Fibroblast of the aortic adventitia (primary cell): ENCODE data around the gene STK39. TPM values are rescaled to one million over a fixed set of nuclear protein-coding genes. Genes with fewer than 3 reads are reported as not detected.

Source experiments
- DNase-seq: peaks from one replicate; pipeline ENCODE4 v3.0.0-alpha.2; 2010; ENCODE audit warnings: low read depth
- H3K4me3 ChIP-seq: 2 replicates; pipeline ENCODE4 v1.5.1; 2011; ENCODE audit warnings: low read depth, mild to moderate bottlenecking, control low read depth, low read length, moderate library complexity
- total RNA-seq: library from RNA; depleted of rRNA; stranded (reverse); fragments of >200 nt; gene quantifications from 2 replicates; pipeline ENCODE4 v1.2.3, GENCODE V29; 2012; ENCODE audit warnings: low replicate concordance
- TF ChIP-seq, protein P1 (sequence below): IDR thresholded peaks from 2 replicates; pipeline ENCODE4 v1.5.1; 2011; ENCODE audit warnings: mild to moderate bottlenecking, low read length, control low read depth, inconsistent platforms; ENCODE audit not compliant: insufficient read depth

The STK39 gene
- total RNA-seq, 1 donor = 31.0 TPM

DNA sequence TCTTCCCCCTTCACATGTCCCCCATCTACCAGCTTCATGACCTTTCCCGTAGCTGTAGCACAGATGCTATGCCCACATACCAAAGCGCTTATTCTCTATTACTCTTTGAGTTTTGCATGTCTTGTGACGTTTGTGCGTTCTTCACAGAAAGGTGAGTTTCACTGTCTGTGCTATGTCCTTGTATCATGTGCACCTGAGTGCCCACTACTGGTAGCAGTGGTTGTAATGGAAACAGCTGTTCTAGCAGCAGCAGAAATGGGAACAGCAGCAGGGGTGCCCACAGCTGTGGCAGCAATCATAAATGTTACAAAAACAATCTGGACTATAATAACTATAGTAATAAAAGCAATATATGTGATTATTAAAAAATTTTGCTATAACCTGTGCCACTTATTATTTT is 127.1 kb downstream of the STK39 start:
- TF ChIP-seq, protein P1, sequence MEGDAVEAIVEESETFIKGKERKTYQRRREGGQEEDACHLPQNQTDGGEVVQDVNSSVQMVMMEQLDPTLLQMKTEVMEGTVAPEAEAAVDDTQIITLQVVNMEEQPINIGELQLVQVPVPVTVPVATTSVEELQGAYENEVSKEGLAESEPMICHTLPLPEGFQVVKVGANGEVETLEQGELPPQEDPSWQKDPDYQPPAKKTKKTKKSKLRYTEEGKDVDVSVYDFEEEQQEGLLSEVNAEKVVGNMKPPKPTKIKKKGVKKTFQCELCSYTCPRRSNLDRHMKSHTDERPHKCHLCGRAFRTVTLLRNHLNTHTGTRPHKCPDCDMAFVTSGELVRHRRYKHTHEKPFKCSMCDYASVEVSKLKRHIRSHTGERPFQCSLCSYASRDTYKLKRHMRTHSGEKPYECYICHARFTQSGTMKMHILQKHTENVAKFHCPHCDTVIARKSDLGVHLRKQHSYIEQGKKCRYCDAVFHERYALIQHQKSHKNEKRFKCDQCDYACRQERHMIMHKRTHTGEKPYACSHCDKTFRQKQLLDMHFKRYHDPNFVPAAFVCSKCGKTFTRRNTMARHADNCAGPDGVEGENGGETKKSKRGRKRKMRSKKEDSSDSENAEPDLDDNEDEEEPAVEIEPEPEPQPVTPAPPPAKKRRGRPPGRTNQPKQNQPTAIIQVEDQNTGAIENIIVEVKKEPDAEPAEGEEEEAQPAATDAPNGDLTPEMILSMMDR = no peak

DNA sequence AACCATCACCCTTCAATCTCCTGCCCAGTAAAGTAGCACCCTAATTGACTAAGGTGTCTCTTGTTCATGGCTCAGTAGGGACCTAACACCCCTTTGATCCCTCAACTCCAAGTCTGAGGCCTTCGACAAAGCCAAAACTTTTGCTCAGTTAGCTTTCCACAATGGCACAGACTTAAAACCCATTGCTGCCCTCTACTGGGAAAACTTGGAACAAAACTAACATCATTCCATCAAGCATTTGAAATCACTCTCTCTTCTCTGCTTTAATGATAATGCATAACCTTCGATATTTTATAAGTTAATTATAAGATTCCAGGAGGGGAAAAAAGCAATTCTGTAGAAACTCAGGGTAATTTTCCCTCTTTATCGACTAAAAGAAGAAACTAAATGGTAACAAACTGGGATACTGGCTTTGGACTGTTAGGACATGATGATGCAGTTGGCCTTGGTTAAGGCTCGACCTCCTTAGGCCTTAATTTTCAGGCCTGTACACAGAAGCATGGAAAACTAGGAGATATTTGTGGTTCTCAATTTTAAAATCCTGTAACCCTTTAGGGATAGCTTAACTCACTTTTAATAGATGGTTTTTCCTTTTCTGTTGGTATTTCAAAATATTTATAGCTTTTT is 127.8 kb downstream of the STK39 start:
- peak; percentile 81 for DNase-seq
- no peak overlapping the region for H3K4me3 ChIP-seq
- TF ChIP-seq, protein P1 = peak; percentile 66

More for the DNA sequence above, 127.1 kb downstream of the STK39 start:
- no peak for DNase-seq
- no peak overlapping the region for H3K4me3 ChIP-seq

DNA sequence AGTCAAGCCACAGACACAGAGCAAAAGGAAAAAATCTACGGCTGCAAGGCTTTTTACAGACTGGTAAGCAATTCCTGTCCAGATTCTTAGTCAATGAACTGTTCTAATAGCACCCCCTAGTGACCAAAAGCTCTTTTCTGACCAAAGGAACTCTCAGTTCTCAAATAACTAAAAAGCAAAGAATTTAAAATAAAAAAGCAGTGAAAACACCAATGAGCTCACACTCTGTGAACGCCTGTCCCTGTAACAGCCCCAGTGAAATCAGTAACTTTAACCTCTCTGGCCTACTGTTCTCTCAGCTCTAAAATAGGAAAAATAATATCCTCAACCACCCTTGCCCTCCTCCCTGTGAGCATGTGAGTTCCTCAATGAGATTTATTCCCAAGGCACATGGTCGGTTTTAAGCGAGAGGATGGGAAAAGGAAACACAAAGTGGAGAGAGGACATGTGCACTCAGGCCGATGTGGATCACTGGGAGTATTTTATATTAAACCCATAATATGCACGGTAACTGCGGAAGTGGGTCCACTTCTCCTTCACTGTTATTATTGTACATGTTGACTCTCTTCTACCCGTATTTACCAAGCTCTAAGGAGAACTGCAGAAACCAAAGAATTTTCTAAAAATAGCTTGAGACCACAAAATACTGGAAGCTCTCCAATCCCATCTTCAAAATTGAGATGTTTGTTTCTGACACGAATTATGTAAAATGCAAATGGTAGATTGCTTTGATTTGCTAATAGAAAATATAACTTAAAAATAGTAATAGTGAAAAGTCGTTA is 128.5 kb downstream of the STK39 start:
- no peak overlapping the region for H3K4me3 ChIP-seq
- peak; percentile 86 for DNase-seq
- TF ChIP-seq, protein P1 = peak; percentile 73

DNA sequence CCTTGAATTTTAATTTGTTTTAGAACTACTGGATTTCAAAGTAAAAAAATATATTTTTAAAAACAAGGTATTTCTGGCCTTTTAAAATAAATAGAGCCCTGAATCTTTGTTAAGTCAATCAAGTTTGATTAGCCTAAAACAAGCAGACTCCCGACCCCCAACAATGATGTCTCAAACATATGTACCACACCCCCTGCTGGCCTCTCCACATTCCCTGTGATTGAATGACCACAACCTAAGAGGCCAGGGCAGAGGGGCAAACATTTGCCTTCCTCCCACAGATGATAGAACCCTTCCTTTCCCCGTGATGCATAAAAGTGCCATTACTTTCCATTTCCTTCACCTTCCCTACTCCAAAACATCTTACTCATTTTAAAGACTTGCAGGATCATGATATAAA is 130.9 kb downstream of the STK39 start:
- TF ChIP-seq, protein P1 = no peak
- no peak overlapping the region for H3K4me3 ChIP-seq
- DNase-seq = no peak

DNA sequence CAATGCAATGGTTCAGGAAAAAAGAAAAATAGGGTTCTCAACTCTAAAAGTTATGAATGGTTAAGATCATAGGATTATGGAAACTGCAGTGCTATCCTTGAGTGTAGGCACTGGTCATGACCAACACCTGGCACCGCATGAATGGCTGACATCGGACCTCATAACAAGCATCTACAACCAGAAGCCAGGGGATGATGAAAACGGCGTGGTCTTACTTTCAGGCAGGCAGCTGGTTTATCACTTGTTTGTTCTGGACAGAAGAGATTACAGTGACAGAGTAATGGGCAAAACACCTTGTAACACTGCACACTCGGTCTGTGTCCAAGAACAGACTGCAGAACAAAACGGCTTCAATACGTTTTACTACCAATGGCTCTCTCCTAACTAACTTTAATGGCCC is 132.8 kb downstream of the STK39 start:
- DNase-seq = no peak
- TF ChIP-seq, protein P1 = no peak
- H3K4me3 ChIP-seq = no peak overlapping the region

DNA sequence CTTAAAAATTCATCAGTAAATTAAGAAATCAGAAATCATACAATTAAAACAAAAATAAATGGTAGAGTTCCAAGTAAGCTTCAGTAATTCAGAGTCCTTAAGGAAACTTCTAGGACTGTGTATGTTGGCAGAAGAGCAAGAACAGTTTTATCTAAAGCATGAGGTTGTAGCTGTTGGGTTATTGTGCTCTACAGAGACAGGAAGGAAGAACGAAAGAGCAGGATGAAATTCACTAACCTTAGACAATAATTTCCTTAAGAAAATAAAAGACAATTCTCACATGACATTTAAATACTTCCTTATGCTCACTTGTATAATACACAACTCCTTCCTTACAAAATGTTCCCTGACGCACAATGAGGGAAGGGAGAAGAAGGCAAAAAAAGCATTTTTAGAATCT is 133.4 kb downstream of the STK39 start:
- TF ChIP-seq, protein P1 = no peak
- H3K4me3 ChIP-seq = no peak overlapping the region
- DNase-seq = peak; percentile 15
